NCI-H2196 (cell line): ENCODE measurements around the gene OR8G5.

ENCODE experiments used
- DNase-seq: peaks from one replicate; lab custom pipeline; 2025; ENCODE audit not compliant: unreplicated experiment; lab: John Stamatoyannopoulos, UW

Gene OR8G5

GRCh38 chr11:124285610-124286344 is 29.6 kb downstream of the OR8G5 start:
- no peak for DNase-seq

DNA sequence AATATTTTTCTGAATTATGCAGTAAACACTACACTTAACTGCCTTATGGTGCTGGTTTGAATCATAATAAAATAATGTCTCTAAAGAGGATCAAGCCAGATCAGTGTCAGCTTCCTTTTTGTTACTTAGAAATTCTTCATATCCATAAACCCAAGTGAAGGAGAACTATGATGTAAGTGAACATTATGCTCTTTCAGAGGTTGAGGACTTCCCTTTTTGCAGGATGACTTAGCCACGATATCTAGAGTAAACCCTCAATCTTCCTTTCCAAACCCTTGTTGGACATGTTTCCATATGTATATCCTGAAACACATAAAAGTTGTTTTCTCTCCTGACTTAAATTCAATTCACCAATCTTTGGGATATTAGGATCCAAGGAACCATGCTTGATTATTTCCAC is 38.5 kb downstream of the OR8G5 start:
- no peak for DNase-seq

- no peak for DNase-seq
Observed at GRCh38 chr11:124296016-124296415, 39.8 kb downstream of the OR8G5 start.

- DNase-seq, result no peak
Observed at GRCh38 chr11:124297921-124298320, 41.7 kb downstream of the OR8G5 start.

GRCh38 chr11:124301548-124301947 is 45.4 kb downstream of the OR8G5 start:
- DNase-seq, result no peak

GRCh38 chr11:124302347-124303125 is 46.4 kb downstream of the OR8G5 start:
- DNase-seq, result no peak

GRCh38 chr11:124307093-124307492 is 50.9 kb downstream of the OR8G5 start:
- no peak for DNase-seq

DNA sequence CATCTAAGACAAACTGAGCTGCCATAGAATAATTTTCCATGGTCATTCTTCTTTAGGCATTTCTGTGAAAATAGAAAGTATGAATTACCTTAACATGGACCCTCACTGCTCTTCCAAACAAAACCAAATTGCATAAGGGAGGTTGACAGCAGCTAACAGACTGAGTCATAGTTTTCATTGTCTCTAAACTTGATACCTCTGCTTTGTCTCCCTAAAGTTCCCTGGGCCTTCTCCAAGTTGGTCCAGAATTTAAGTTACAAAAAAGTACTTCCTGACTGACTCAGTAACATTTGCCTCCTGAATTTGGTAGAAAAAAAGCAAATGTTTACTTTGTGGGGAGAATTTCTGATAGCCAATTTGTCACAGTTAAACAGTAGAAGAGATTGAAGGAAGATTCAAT is 54.5 kb downstream of the OR8G5 start:
- DNase-seq, result no peak

GRCh38 chr11:124311269-124311668 is 55.1 kb downstream of the OR8G5 start:
- no peak for DNase-seq

DNA sequence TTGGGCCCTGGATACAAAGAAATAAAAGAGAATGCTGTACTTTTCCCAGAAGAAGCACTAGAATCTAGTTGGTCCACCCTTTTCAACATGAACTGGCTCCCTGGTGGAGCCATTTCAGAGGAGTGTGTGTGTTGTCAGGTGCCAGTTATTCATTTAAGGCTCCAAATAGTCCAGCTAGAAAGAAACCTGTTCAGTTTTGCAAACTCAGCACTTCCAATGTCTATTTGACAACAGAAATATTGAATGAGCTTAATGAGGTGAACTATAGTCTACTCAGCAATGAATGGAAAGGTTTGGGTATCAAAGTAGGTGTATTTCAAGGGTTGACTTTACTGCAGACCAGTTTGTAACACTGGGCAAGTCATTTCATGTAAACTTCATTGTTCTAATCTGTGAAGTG is 55.5 kb downstream of the OR8G5 start:
- no peak for DNase-seq

DNA sequence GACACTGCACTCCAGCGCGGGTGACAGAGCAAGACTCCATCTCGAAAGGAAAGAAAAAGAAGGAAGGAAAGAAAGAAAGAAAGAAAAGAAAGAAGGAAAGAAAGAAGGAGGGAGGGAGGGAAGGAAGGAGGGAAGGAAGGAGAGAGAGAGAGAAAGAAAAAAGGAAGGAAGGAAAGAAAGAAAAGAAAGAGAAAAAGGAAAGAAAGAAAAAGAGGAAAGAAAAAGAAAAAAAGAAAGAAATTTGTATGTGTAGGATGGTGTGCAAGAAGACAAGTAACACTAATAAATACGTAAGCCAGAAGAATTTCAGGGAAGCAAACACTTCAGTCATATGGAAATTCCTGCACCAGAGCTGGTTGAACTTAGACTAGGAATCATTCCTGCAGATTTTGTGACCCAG is 57.0 kb downstream of the OR8G5 start:
- no peak for DNase-seq

- DNase-seq, result no peak
Observed at GRCh38 chr11:124313849-124314248, 57.7 kb downstream of the OR8G5 start, which contains the start of gene OR8D1. Gene OR8D1 (minus strand): TSS chr11:124313949. CDS start chr11:124310766, 3,183 bp downstream.

GRCh38 chr11:124315052-124315451 is 58.9 kb downstream of the OR8G5 start:
- DNase-seq, result no peak
